ENCODE data around the gene SIGLEC6. TPM values are rescaled to one million over a fixed set of nuclear protein-coding genes. Genes with fewer than 3 reads are reported as not detected.

SIGLEC6 gene
- total RNA-seq, 1 experiment from 2014 or later: 0.31 TPM

DNA sequence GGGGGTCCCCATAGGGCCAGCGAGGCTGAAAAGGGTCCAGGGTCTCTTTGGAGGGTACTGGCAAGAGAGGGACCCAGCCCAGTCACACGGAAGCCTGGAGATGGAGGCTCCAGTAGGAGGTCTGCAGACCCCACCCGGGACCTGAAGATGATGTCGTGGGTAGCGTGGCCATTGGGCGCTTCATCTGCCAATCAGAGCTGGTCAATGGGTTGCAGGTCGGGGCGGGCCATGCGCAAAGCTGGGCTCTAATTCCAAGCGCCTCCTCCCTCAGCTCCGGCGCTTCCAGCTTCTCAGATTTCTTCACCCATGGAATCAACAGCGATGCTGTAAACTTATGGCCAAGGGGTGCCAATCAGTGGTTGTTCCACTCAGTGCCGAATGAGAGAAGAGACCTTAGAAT is 40.8 kb downstream of the SIGLEC6 start:
- Mint-ChIP-seq H3K36me3 (ENCODE audit: insufficient read depth in 1 of 3, low read depth in 3 of 3) (peaks cover 0 to 15% (median 4%) of the 10 kb centered on the region in 3 experiments; a peak in 3 of 7 replicates), H3K4me1 (no peaks in the 10 kb centered on the region), H3K27ac (no peak overlapping the region), H3K27me3 (ENCODE audit: low read depth) (peaks cover 22% of the 10 kb centered on the region), H3K4me3 (no peak overlapping the region), H3K9me3 (peaks cover 51 to 89% of the 10 kb centered on the region in 2 experiments)
- peak; percentile 48 for DNase-seq
- no peak overlapping the region for H4K8ac ChIP-seq (replicated peaks; ENCODE audit: insufficient read length, low read depth, low read length)
- no peak overlapping the region for H2AFZ ChIP-seq (ENCODE audit: low read length)
- no peak overlapping the region for H3K27ac ChIP-seq (ENCODE audit: insufficient read length, low read depth, low read length)
- H3K4ac ChIP-seq (ENCODE audit: low read depth, low read length): no peak overlapping the region
- H2BK20ac ChIP-seq (ENCODE audit: low read depth, low read length, poor library complexity, severe bottlenecking): no peak overlapping the region
- no peaks in the 10 kb centered on the region for H3K79me1 ChIP-seq (ENCODE audit: insufficient read depth, low read depth, low read length, poor library complexity, severe bottlenecking)
- no peak overlapping the region for H2BK12ac ChIP-seq (ENCODE audit: insufficient read length, low read depth, low read length)
- no peaks in the 10 kb centered on the region for H3K23me2 ChIP-seq (ENCODE audit: insufficient read length, low read depth, low read length, poor library complexity, severe bottlenecking)
- H3K56ac ChIP-seq (ENCODE audit: insufficient read length, low read depth, low read length): no peak overlapping the region
- H4K20me1 ChIP-seq (ENCODE audit: control insufficient read depth, insufficient read depth, insufficient read length): no peaks in the 10 kb centered on the region
- H3K27me3 ChIP-seq (ENCODE audit: insufficient read depth, low read length): no peaks in the 10 kb centered on the region
- no peak overlapping the region for H2BK5ac ChIP-seq (ENCODE audit: insufficient read length, low read length)
- H3T11ph ChIP-seq (ENCODE audit: low read length): no peak overlapping the region
- no peak overlapping the region for H2BK15ac ChIP-seq (ENCODE audit: low read depth, low read length)
- no peak overlapping the region for H3K9ac ChIP-seq (ENCODE audit: extremely low read depth, insufficient read length, low read length)
- TF ChIP-seq, protein P1, sequence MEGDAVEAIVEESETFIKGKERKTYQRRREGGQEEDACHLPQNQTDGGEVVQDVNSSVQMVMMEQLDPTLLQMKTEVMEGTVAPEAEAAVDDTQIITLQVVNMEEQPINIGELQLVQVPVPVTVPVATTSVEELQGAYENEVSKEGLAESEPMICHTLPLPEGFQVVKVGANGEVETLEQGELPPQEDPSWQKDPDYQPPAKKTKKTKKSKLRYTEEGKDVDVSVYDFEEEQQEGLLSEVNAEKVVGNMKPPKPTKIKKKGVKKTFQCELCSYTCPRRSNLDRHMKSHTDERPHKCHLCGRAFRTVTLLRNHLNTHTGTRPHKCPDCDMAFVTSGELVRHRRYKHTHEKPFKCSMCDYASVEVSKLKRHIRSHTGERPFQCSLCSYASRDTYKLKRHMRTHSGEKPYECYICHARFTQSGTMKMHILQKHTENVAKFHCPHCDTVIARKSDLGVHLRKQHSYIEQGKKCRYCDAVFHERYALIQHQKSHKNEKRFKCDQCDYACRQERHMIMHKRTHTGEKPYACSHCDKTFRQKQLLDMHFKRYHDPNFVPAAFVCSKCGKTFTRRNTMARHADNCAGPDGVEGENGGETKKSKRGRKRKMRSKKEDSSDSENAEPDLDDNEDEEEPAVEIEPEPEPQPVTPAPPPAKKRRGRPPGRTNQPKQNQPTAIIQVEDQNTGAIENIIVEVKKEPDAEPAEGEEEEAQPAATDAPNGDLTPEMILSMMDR (conservative IDR thresholded peaks at IDR 0.05): no peak
- no peak overlapping the region for H3K4me2 ChIP-seq (ENCODE audit: insufficient read depth, insufficient read length, low read length)
- no peak overlapping the region for H2AK5ac ChIP-seq (ENCODE audit: insufficient read length, low read length)
- no peak overlapping the region for H3K14ac ChIP-seq (ENCODE audit: insufficient read depth, low read length)
- no peak overlapping the region for H4K5ac ChIP-seq (ENCODE audit: insufficient read length, low read depth, low read length)
- no peak overlapping the region for H2BK120ac ChIP-seq (ENCODE audit: low read depth, low read length, poor library complexity, severe bottlenecking)
- no peak overlapping the region for H4K91ac ChIP-seq (ENCODE audit: insufficient read length, low read depth, low read length)
- H3K9me3 ChIP-seq (ENCODE audit: control insufficient read depth, low read depth, low read length): no peaks in the 10 kb centered on the region
- H3K18ac ChIP-seq (ENCODE audit: insufficient read length, low read depth, low read length): no peak overlapping the region
- no CpG with 5 or more reads among the region's 14 CpGs for WGBS (ENCODE audit: extremely low coverage, insufficient read length, low lambda C conversion rate)
- H3K79me2 ChIP-seq (ENCODE audit: insufficient read depth, low read length): no peaks in the 10 kb centered on the region
- no peaks in the 10 kb centered on the region for H3K4me1 ChIP-seq (ENCODE audit: insufficient read depth, low read length)
- H3K23ac ChIP-seq (ENCODE audit: insufficient read length, low read depth, low read length): no peak overlapping the region

All from H9 (cell line).